HG03095 (cell line): Measurements from ENCODE around the gene CEACAM19.
"Not testable (repeated sequence)": the region's sequence is repeated elsewhere in the genome, so short reads cannot be mapped to it uniquely, and the experiment has no call there.

Experiments used
- ATAC-seq: cut with Tn5 transposase; IDR thresholded peaks from one replicate; pipeline ENCODE4 v1.9.1; 2021; ENCODE audit warnings: moderate library complexity; ENCODE audit not compliant: unreplicated experiment

Gene CEACAM19

GRCh38 chr19:44700547-44700946 lies 29.3 kb downstream of the CEACAM19 start:
- ATAC-seq: no peak

GRCh38 chr19:44701228-44701627 lies 29.9 kb downstream of the CEACAM19 start:
- ATAC-seq: no peak

GRCh38 chr19:44702551-44703176 lies 31.4 kb downstream of the CEACAM19 start:
- ATAC-seq: no peak

- no peak for ATAC-seq
Observed at GRCh38 chr19:44703336-44704078, 32.2 kb downstream of the CEACAM19 start.

- no peak for ATAC-seq
Observed at GRCh38 chr19:44704982-44705381, 33.7 kb downstream of the CEACAM19 start.

- no peak for ATAC-seq
Observed at GRCh38 chr19:44705502-44706010, 34.3 kb downstream of the CEACAM19 start.

- ATAC-seq: no peak
Observed at GRCh38 chr19:44706506-44707236, 35.4 kb downstream of the CEACAM19 start.

- no peak for ATAC-seq
Observed at GRCh38 chr19:44707794-44708193, 36.5 kb downstream of the CEACAM19 start.

- no peak for ATAC-seq
Observed at GRCh38 chr19:44708940-44709339, 37.7 kb downstream of the CEACAM19 start.

GRCh38 chr19:44709434-44710266 lies 38.4 kb downstream of the CEACAM19 start:
- not testable (repeated sequence) for ATAC-seq

- no peak for ATAC-seq
Observed at GRCh38 chr19:44710483-44710882, 39.2 kb downstream of the CEACAM19 start.

- no peak for ATAC-seq
Observed at GRCh38 chr19:44712864-44713515, 41.7 kb downstream of the CEACAM19 start.

GRCh38 chr19:44714597-44715169 lies 43.4 kb downstream of the CEACAM19 start:
- ATAC-seq: no peak

GRCh38 chr19:44717603-44718002 lies 46.3 kb downstream of the CEACAM19 start:
- ATAC-seq: no peak

GRCh38 chr19:44718441-44719261 lies 47.4 kb downstream of the CEACAM19 start:
- ATAC-seq: no peak

GRCh38 chr19:44719262-44719701 lies 48.0 kb downstream of the CEACAM19 start:
- no peak for ATAC-seq

GRCh38 chr19:44720396-44720795 lies 49.1 kb downstream of the CEACAM19 start:
- not testable (repeated sequence) for ATAC-seq

GRCh38 chr19:44720945-44721344 lies 49.7 kb downstream of the CEACAM19 start:
- no peak for ATAC-seq

GRCh38 chr19:44721369-44721768 lies 50.1 kb downstream of the CEACAM19 start:
- ATAC-seq: not testable (repeated sequence)
